Neural cell (in vitro differentiated cells): ENCODE measurements around the gene HHIP. TPM values are rescaled to one million over a fixed set of nuclear protein-coding genes. Genes with fewer than 3 reads are reported as not detected.
A peak's percentile ranks its signal among the peaks of the same experiment; 100 is the strongest.

Experiments
- H2AFZ ChIP-seq: fragments of 200-600, 300-800 bp; sonication (generic), shearing (Covaris generic); 2 replicates; pipeline ENCODE4 v1.6.0; 2014; ENCODE audit warnings: low read depth, mild to moderate bottlenecking, antibody characterized with exemption, low read length, moderate library complexity
- H3F3A ChIP-seq: fragments of 200-600 bp; shearing (Covaris generic); 2 replicates; pipeline ENCODE4 v1.6.1; 2016; ENCODE audit warnings: mild to moderate bottlenecking, moderate library complexity, mixed read lengths, antibody characterized with exemption, low read length; ENCODE audit not compliant: insufficient read depth, poor library complexity, severe bottlenecking
- H3K27ac ChIP-seq: fragments of 200-600, 300-800 bp; sonication (generic), shearing (Covaris generic); 2 replicates; pipeline ENCODE4 v1.5.1; 2014; ENCODE audit warnings: mild to moderate bottlenecking, low read length, moderate library complexity
- H3K27me3 ChIP-seq: fragments of 300-800, 200-600 bp; sonication (generic), shearing (Covaris generic); 2 replicates; pipeline ENCODE4 v1.6.0; 2014; ENCODE audit warnings: mild to moderate bottlenecking, low read depth, low read length, moderate library complexity; ENCODE audit not compliant: insufficient read depth
- H3K36me3 ChIP-seq: fragments of 300-800, 200-600 bp; sonication (generic), shearing (Covaris generic); 2 replicates; pipeline ENCODE4 v1.5.1; 2014; ENCODE audit warnings: mild to moderate bottlenecking, antibody characterized with exemption, low read length, moderate library complexity; ENCODE audit not compliant: insufficient read depth
- H3K4me2 ChIP-seq: fragments of 300-800, 200-600 bp; sonication (generic), shearing (Covaris generic); 2 replicates; pipeline ENCODE4 v1.6.0; 2014; ENCODE audit warnings: mild to moderate bottlenecking, low read length
- H3K4me3 ChIP-seq: fragments of 300-800, 200-600 bp; sonication (generic), shearing (Covaris generic); 2 replicates; pipeline ENCODE4 v1.5.1; 2014; ENCODE audit warnings: mild to moderate bottlenecking, low read length, moderate library complexity
- H3K79me2 ChIP-seq: fragments of 200-600 bp; shearing (Covaris generic); replicated peaks from 2 replicates; pipeline ENCODE4 v1.6.0; 2014; ENCODE audit warnings: mild to moderate bottlenecking, low read length, moderate library complexity; ENCODE audit not compliant: insufficient read depth
- H3K9ac ChIP-seq: fragments of 300-800, 200-600 bp; sonication (generic), shearing (Covaris generic); 2 replicates; pipeline ENCODE4 v1.6.1; 2016; ENCODE audit warnings: mild to moderate bottlenecking, low read length, mixed read lengths
- H3K9me2 ChIP-seq: fragments of 200-600 bp; shearing (Covaris generic); 2 replicates; pipeline ENCODE4 v1.6.1; 2016; ENCODE audit warnings: mild to moderate bottlenecking, low read length, mixed read lengths; ENCODE audit not compliant: insufficient read depth
- H3K9me3 ChIP-seq: fragments of 200-600, 300-800 bp; sonication (generic), shearing (Covaris generic); 2 replicates; pipeline ENCODE4 v1.6.1; 2016; ENCODE audit warnings: mild to moderate bottlenecking, mixed run types, low read length, moderate library complexity, mixed read lengths
- H4K20me1 ChIP-seq: fragments of 200-600 bp; shearing (Covaris generic); 2 replicates; pipeline ENCODE4 v1.6.1; 2016; ENCODE audit warnings: mild to moderate bottlenecking, mixed run types; ENCODE audit not compliant: insufficient read depth
- CTCF ChIP-seq: fragments of 450-650 bp; IDR thresholded peaks from 2 replicates; pipeline ENCODE4 v1.5.1; 2014; ENCODE audit warnings: antibody characterized with exemption, mild to moderate bottlenecking, moderate library complexity; ENCODE audit not compliant: poor library complexity, severe bottlenecking
- EP300 ChIP-seq: fragments of 450-650 bp; conservative IDR thresholded peaks from 2 replicates; pipeline ENCODE4 v1.6.1; 2014; ENCODE audit warnings: antibody characterized with exemption, mild to moderate bottlenecking, moderate library complexity; ENCODE audit not compliant: poor library complexity, severe bottlenecking
- EZH2 ChIP-seq: fragments of 200-600, 300-800 bp; shearing (Covaris generic), sonication (generic); IDR thresholded peaks from 2 replicates; pipeline ENCODE4 v1.6.1; 2014; ENCODE audit warnings: antibody characterized with exemption, low read length, borderline replicate concordance, mild to moderate bottlenecking; ENCODE audit not compliant: insufficient read depth, poor library complexity, severe bottlenecking
- MXI1 ChIP-seq: fragments of 450-650 bp; conservative IDR thresholded peaks from 2 replicates; pipeline ENCODE4 v1.6.1; 2014; ENCODE audit warnings: antibody characterized with exemption, mild to moderate bottlenecking; ENCODE audit not compliant: poor library complexity, severe bottlenecking
- POLR2AphosphoS5 ChIP-seq: IDR thresholded peaks from 2 replicates; pipeline ENCODE4 v1.6.1; 2012
- RAD21 ChIP-seq: fragments of 450-650 bp; conservative IDR thresholded peaks from 2 replicates; pipeline ENCODE4 v1.6.1; 2014; ENCODE audit warnings: antibody characterized with exemption, mild to moderate bottlenecking, moderate library complexity
- REST ChIP-seq: IDR thresholded peaks from 2 replicates; pipeline ENCODE4 v1.6.1; 2012; ENCODE audit warnings: borderline replicate concordance
- SMC3 ChIP-seq: fragments of 450-650 bp; conservative IDR thresholded peaks from 2 replicates; pipeline ENCODE4 v1.6.1; 2014; ENCODE audit warnings: antibody characterized with exemption, mild to moderate bottlenecking, moderate library complexity; ENCODE audit not compliant: poor library complexity
- TAF1 ChIP-seq: IDR thresholded peaks from 2 replicates; pipeline ENCODE4 v1.6.1; 2012; ENCODE audit warnings: low read depth
- polyA plus RNA-seq: library from polyadenylated mRNA; depleted of rRNA; stranded (reverse); fragments of >200 nt; gene quantifications from 2 replicates; pipeline ENCODE4 v1.2.3, GENCODE V29; 2014

Gene HHIP
- polyA plus RNA-seq, 1 donor from 2014 or later, result not detected

GRCh38 chr4:144645102-144645630 is 790 bp upstream of the HHIP start:
- no peak overlapping the region for H3K27ac ChIP-seq

GRCh38 chr4:144646523-144647094 is 653 bp downstream of the HHIP start:
- H3K27ac ChIP-seq, result no peak overlapping the region
- H3K4me2 ChIP-seq, result peak overlapping the region; percentile 66
- peaks cover 58% of the 10 kb centered on the region for H3K27me3 ChIP-seq
- no peaks in the 10 kb centered on the region for H3K9me2 ChIP-seq
- no peaks in the 10 kb centered on the region for H3K79me2 ChIP-seq
- H4K20me1 ChIP-seq, result no peaks in the 10 kb centered on the region
- peak overlapping the region; percentile 50 for H3K9ac ChIP-seq
- H3F3A ChIP-seq, result no peaks in the 10 kb centered on the region
- H3K4me3 ChIP-seq, result peak overlapping the region; percentile 73
- no peaks in the 10 kb centered on the region for H3K9me3 ChIP-seq
- TF ChIP-seq REST, result no peak
- no peak for TF ChIP-seq CTCF
- no peak for TF ChIP-seq EZH2
- no peak for TF ChIP-seq RAD21
- no peak for TF ChIP-seq EP300
- TF ChIP-seq MXI1, result no peak
- no peak for TF ChIP-seq POLR2AphosphoS5
- TF ChIP-seq TAF1, result no peak
- no peak for TF ChIP-seq SMC3
- H3K36me3 ChIP-seq, result no peaks in the 10 kb centered on the region
- no peak overlapping the region for H2AFZ ChIP-seq

More at GRCh38 chr4:144645102-144645630, 790 bp upstream of the HHIP start:
- no peak overlapping the region for H3K9ac ChIP-seq
- H3K79me2 ChIP-seq, result no peaks in the 10 kb centered on the region
- H3K4me2 ChIP-seq, result no peak overlapping the region
- H3K9me3 ChIP-seq, result no peaks in the 10 kb centered on the region
- TF ChIP-seq EP300 (no peak), POLR2AphosphoS5 (no peak), RAD21 (no peak), EZH2 (no peak), REST (no peak), SMC3 (no peak), MXI1 (no peak), TAF1 (no peak)
- no peaks in the 10 kb centered on the region for H3K9me2 ChIP-seq
- H3F3A ChIP-seq, result no peaks in the 10 kb centered on the region
- peak overlapping the region; percentile 73 for H3K4me3 ChIP-seq
- no peaks in the 10 kb centered on the region for H3K36me3 ChIP-seq
- peaks cover 53% of the 10 kb centered on the region for H3K27me3 ChIP-seq
- no peaks in the 10 kb centered on the region for H4K20me1 ChIP-seq
- no peak overlapping the region for H2AFZ ChIP-seq
